Stimulated activated CD4-positive, alpha-beta T cell treated with anti-CD3 and anti-CD28 coated beads, Interleukin-15, amount 100 ng/mL, for 24 hours (primary cell): Measurements from ENCODE around the gene RPS6KA3.
"Not testable (repeated sequence)": the region's sequence is repeated elsewhere in the genome, so short reads cannot be mapped to it uniquely, and the experiment has no call there.

ENCODE experiments used
- DNase-seq: peaks from one replicate; pipeline ENCODE4 v3.0.0-alpha.2; 2020

RPS6KA3 gene

GRCh38 chrX:20140420-20140819 is 126.3 kb downstream of the RPS6KA3 start:
- DNase-seq, result no peak

- no peak for DNase-seq
These were observed 126.7 kb downstream of the RPS6KA3 start for GRCh38 chrX:20139966-20140365.

- no peak for DNase-seq
These were observed 130.8 kb downstream of the RPS6KA3 start for GRCh38 chrX:20135944-20136343.

GRCh38 chrX:20132666-20133065 is 134.0 kb downstream of the RPS6KA3 start:
- no peak for DNase-seq

- no peak for DNase-seq
These were observed 136.4 kb downstream of the RPS6KA3 start for GRCh38 chrX:20130357-20130756.

GRCh38 chrX:20129547-20129946 is 137.2 kb downstream of the RPS6KA3 start:
- DNase-seq, result no peak

GRCh38 chrX:20128670-20129069 is 138.0 kb downstream of the RPS6KA3 start:
- DNase-seq, result no peak

GRCh38 chrX:20127440-20127839 is 139.3 kb downstream of the RPS6KA3 start:
- DNase-seq, result not testable (repeated sequence)

GRCh38 chrX:20126833-20127232 is 139.9 kb downstream of the RPS6KA3 start:
- not testable (repeated sequence) for DNase-seq

GRCh38 chrX:20124964-20125363 is 141.7 kb downstream of the RPS6KA3 start:
- DNase-seq, result no peak

- DNase-seq, result no peak
These were observed 148.5 kb downstream of the RPS6KA3 start for GRCh38 chrX:20118065-20118824.

- peak; percentile 12 for DNase-seq
These were observed 150.0 kb downstream of the RPS6KA3 start, which contains the start of gene MAP7D2 for GRCh38 chrX:20116577-20117240. Gene MAP7D2, minus strand, starts transcription at chrX:20116907. Its CDS starts 28 bp downstream, at chrX:20116879.

GRCh38 chrX:20116087-20116576 is 150.6 kb downstream of the RPS6KA3 start:
- DNase-seq, result peak; percentile 10

- no peak for DNase-seq
These were observed 154.5 kb downstream of the RPS6KA3 start for GRCh38 chrX:20112022-20112774.

- DNase-seq, result no peak
These were observed 155.4 kb downstream of the RPS6KA3 start for GRCh38 chrX:20111271-20111670.

GRCh38 chrX:20101934-20102581 is 164.7 kb downstream of the RPS6KA3 start:
- DNase-seq, result no peak
